CD4-positive, alpha-beta T cell treated with Interleukin-1 beta for 1 hour (primary cell): Measurements from ENCODE around the gene ZNF597.

ENCODE experiments used
- DNase-seq, 2 donors: peaks; one replicate each; pipeline ENCODE4 v3.0.0-alpha.2; 2020 to 2022

Gene ZNF597

GRCh38 chr16:3444032-3444388, 706 bp upstream of the ZNF597 start:
- DNase-seq = peak; percentile 17 to 33

GRCh38 chr16:3439637-3440036, 3.7 kb downstream of the ZNF597 start:
- DNase-seq = no peak

- no peak for DNase-seq
Observed at GRCh38 chr16:3434373-3434772, 8.9 kb downstream of the ZNF597 start.

- peak; percentile 50 to 56 for DNase-seq
Observed at GRCh38 chr16:3431779-3432219, 11.5 kb downstream of the ZNF597 start.

- DNase-seq = no peak
Observed at GRCh38 chr16:3413730-3414379, 29.4 kb downstream of the ZNF597 start.

DNA sequence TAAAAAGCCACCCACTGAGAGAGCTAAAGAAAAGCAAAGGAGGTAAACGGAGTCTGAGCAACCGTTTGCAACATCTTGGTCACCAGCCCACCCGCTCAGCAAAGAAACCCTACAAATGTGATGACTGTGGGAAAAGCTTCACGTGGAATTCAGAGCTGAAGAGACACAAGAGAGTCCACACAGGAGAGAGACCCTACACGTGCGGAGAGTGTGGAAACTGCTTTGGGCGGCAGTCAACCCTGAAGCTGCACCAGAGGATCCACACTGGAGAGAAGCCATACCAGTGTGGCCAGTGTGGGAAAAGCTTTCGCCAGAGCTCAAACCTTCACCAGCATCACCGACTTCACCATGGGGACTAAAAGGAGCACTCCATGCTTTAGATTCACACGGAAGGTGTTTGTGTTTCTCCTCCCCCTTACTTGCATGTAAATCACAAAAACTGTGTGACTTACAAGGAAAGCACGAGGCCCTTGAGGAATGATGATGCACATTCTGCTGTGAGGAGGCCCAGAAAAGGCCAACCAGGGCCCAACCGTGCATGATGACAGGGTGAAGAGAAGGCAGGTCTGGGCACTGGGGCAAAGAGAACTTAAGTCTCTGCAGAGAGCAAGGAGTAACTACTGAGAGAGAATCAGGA, 34.6 kb downstream of the ZNF597 start:
- DNase-seq = no peak

GRCh38 chr16:3401719-3402397, 41.4 kb downstream of the ZNF597 start:
- DNase-seq = no peak

DNA sequence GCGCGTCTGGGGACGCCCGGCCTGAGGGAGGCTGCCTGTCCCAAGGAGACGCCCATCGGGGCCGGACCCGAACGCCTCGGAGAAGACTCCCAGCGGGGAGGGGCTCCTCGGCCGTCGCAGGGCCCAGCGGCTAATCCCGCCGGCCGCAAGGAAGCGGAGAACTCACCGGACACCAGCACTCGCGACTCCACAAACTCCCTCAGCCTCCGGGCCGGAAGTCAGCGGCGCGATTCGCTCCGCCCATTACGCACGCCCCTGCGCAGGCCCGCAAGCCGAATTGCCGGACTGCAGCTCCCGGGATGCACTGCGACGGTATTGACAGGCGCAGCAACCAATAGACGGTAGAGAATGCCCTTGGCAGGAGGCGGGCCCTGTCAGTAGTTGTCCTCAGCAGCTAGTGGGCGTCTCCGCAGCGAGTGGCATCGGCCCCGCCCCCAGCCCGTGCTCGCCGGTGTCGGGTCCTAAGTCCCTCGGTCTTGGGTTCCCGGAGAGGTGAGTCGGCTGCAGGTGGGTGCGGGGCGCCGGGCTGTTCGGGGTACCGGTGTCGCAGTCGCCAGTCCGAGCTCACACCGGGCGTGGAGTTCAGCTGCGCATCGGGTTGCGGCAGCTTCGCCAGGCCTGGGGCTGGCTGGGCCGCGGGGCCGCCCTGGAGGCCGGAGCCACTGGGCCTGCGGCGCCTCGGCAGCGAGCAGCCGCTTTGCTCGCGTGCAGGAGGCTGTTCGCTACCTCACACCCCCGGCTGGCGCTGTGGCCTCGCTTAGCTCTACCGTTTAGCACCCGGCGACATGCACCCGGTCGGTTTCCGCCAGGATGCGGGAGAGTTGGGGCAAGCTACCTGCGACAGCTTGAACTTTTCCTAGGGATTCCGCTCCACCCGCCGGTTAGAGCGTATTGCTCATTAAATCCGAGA, 42.3 kb downstream of the ZNF597 start, which contains the start of the genes ZNF174 and ZSCAN32:
TSS of gene ZNF174 (plus strand) at position 437 of the 910 bp plus-strand sequence. CDS start 790 bp downstream, outside the sequence.
TSS of gene ZSCAN32 (minus strand) at position 226 of the 910 bp plus-strand sequence. CDS start 3,447 bp downstream, outside the sequence.
- DNase-seq = peak; percentile 99

DNA sequence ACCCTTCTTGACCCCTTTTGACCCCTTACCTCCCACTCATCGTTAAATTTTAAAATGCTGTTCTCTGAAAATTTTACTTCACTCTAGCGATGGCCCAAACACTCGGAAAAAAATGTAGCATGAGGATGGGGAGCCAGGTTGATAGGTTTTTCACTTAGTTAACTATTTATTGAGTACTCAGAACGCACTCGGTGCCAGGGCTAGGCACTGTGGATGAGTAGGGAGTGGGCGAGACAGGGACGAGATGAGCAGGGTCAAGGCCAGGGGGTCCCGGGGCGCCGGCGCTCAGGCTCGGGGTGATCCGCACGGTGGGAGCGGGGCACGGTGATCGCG, 42.9 kb downstream of the ZNF597 start:
- DNase-seq = no peak

DNA sequence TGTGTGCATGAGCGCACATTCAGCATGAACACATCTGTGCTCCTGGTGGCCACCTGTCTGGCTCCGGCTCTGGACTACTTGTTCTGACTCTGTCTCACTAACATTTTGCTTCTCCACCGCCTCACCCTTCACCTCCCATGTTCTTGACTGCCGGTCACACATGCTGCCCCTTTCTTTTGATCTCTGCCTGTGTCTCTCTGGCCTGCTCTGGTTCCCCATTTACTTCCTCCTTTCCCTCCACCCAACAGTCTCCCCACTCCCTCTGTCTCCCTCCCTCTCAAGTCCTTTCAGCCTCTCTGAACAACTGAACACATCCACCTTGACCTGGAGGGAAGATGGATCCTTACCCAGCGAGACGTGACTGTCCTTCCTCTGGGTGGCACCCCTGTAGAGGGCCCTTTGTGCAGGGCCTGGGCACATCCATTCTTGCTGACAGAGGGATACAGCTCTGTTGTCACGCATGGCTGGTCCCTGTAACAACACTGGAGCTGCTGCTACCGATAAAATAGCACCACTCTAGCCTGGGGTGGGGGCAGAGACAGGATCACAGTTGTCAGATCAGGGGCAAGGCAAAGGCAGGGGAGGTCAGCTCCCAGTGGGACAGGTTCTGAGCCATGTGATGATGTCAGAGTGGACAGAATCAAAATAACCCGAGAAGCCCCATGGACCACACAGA, 53.5 kb downstream of the ZNF597 start:
- no peak for DNase-seq

DNA sequence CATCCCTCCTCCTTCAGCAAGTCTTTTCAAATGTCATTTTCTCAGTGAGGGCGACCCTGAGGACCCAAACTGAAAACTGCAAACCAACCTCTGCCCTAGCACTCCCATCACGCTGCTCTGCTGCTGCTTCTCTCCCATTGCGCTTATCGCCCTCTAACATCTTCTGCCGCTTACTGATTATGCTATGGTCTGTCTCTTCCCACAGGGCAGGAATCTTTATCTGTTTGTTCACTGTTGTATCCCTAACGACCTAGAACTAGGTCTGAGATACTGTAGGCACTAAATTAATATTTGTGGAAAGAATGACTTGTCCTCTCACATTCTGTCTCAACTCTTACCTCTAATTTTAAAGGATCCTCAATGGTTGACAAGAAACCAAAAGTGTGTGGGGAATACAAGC, 55.0 kb downstream of the ZNF597 start:
- DNase-seq = no peak

DNA sequence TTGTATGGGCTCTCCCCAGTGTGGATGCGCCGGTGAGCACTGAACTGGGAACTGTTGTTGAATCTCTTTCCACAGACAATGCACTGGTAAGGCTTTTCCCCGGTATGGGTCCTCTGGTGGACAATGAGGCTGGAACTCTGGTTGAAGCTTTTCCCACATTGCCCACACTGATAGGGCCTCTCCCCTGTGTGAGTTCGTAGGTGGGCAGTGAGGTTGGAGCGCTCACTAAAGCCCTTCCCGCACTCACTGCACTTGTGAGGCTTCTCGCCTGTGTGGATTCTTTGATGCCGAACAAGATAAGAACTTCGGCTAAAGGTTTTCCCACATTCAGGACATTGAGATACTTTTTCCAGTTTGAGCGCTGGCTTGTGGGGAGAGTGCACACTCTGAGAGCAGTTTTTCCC, 60.3 kb downstream of the ZNF597 start:
- DNase-seq = no peak
